Measurements from ENCODE around the gene LIX1L.

LIX1L gene

GRCh38 chr1:145957443-145958319 lies at the start of gene LIX1L:
TSS of gene LIX1L (minus strand) at chr1:145958017. CDS start at chr1:145957927, 90 bp downstream.
- peak; percentile 97 for DNase-seq

DNA sequence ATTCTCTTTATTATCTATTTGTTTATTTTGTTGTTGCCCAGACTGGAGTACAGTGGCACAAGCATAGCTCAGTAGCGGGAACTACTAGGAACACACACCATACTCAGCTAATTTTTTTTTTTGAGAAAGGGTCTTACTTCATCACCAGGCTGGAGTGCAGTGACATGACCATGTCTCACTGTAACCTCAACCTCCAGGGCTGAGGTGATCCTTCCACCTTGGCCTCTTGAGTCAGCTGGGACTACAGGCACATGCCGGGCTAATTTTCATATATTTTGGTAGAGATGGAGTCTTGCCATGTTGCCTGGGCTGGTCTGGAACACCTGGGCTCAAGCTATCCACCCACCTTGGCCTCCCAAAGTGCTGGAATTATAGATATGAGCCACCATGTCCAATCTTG lies 43.9 kb upstream of the LIX1L start:
- DNase-seq = no peak

DNA sequence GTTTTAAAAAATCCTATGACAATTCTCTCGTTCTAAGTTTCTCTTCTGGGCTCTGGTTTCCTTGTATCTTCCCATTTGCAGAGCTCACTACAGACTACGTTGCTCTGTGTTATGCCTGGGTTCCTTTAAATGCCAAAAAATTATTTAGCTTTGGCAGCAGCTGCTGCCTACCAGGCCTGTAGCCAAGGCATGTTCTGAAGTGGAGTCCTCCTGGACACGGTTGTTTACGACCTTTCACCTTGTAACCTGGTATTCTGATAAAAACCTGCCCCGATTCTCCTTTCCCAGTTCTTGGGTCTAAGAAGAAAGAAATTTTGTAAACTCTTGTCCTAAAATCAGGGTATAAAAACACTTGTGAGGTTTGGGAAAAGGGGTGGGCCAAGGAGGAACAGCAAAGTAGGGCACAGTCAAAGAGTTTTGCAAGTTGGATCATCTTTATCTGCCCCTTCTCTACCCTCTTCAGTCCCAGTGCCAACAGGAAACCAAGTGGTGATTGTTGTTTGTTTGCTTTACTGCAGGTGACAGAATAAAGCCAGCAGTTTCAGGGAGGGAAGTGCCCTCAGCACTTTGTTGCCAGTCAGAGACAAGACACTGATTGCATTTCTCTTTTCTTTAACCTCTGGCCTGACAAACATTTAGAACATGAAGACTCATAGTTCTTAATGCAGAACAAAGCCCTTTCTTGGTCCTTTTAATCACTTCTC lies 41.7 kb upstream of the LIX1L start:
- DNase-seq = no peak

GRCh38 chr1:145997718-145998023 lies 39.9 kb upstream of the LIX1L start:
- DNase-seq = no peak

- no peak for DNase-seq
Measured at GRCh38 chr1:145997016-145997717, 39.4 kb upstream of the LIX1L start.

DNA sequence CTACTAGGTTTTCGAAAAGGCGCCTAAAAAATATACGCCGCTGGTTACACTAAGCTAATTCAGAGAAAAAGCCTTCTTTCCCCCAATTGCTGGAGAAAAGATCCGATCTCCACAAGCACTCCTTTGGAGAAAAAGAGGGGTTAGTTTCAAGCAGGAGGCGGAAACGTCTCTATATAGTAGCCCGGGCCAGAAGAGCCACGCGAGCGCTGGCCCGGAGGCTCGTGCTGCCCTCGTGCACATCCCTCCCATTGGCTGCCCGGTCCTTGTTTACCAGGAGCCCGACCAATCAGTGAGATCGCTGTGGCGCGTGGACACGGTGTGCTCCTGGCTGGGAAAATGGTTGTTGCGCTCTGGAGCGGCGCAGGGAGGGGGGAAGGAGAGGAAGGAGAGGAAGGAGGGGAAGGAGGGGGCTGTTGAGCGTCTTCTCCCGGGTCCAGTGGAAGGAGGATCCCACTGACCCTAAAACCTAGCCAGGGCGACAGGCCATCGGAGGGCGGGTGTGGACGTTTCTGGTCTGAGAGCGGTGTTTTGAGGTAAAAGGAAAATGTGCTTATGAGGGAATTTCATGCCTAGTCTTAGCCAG lies 38.7 kb upstream of the LIX1L start, which contains the start of gene TXNIP:
Gene TXNIP (minus strand): TSS at position 147 of the 583 bp plus-strand sequence. CDS start 313 bp downstream, outside the sequence.
- peak; percentile 99 for DNase-seq

- no peak for DNase-seq
Measured at GRCh38 chr1:145995964-145996432, 38.2 kb upstream of the LIX1L start.

- no peak for DNase-seq
Measured at GRCh38 chr1:145995148-145995881, 37.5 kb upstream of the LIX1L start.

- DNase-seq = no peak
Measured at GRCh38 chr1:145994391-145995120, 36.7 kb upstream of the LIX1L start.

DNA sequence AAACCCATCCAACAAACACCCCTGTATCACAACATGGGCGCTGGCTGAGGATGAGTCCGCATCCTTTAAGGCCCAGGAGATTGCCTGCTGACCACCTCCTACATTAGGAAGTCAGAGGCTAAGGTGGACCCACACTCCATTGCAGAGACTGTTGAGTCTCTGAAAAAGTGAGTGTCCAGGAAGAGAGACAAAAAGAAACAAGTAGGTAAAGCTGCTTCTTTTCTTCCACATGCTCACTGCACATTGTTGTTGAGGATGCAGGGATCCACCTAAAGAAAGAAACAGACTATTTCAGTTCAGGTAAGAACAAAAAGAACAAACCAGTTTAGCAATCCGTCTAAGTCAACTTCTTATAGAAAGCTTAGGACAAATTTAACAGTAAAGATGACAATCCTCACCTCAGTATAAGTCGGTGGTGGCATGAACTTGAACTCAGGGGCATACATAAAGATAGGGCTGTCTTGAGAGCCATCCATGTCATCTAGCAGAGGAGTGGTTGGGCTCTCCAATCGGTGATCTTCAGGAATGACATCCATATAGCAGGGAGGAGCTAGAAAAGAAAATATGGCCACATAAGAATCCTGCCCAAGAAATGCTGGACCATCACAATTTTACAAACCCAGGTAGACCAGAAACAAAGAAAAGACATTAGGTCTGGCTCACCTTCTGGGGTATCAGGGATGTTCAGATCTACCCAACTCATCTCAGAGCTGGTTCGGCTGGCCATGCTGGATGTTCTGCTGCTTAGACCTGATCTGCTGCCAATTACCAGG lies 36.0 kb upstream of the LIX1L start:
- DNase-seq = no peak

DNA sequence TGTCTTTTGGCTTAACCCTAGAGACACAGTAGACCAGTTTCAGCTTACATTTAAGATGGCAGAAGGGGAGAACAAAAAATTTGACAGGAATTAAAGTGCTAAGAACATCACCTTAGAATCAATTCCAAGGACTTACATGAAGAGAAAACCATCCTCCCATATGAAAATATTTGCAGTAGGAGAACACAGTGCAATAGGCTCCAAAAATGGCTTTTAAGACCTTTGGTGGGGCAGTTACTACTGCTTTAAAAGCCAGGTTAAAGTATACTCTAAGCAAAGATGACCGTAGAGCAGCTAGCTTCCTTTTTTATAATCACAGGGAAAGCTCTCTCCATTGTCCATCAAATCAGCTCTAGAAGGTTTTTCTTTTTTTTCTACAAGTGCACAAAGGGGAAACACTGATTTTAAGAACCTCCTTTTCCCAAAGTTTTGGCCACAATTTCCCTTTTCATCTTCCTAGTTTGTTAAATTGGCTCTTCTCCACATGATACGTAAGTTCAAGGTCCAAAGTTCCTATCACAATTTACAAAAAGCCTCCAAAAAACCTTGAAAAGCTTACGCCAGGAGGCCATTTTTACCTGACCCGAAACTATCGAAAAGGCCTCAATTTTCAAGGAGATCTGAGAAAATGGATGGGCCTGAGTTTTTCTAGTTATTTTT lies 35.3 kb upstream of the LIX1L start:
- DNase-seq = no peak

DNA sequence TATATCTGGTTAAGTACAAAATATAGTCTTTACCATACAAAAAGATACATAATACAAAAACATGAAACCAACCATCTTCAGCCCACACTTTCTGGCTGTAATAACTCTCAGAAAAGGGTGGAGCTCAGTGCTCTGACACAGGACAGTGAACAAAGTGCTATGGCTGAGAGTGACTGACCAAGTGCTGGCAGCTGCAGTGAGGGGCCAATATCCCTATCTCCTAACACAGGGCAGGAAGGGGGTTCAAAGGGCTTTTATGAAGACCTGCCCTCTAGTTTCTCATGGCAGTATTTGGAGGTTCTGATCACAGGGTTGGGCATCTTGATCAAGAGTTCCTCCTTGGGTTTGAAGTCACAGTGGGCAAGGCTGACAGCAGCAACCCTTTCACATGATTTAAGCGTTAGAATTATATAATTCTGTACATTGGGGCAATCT lies 34.7 kb upstream of the LIX1L start:
- no peak for DNase-seq

DNA sequence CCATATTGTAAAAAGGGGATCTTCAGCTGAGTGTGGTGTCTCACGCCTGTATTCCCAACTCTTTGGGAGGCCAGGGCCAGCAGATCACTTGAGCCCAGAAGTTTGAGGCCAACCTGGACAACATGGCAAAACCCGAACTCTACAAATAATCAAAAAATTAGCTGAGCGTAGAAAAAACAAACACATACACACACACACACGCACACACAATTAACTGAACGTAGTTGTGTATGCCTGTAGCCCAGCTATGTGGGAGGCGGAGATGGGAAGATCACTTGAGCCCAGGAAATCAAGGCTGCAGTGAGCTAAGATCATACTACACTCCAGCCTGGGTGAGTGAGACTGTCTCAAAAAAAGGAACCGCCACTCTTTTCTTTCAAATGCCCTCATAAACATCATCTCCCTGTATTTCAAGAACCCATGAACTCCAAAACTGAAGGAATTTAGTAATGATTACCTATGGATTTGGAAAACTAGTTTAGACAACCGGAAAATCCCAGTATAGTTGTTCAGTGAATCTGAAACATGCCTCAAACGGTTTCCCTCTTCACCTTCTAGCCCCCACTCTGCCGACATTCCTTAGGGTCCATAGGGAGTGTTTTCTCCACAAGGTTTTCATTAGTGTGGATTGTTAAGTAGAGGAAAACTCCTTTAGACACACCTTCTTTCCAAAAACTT lies 34.1 kb upstream of the LIX1L start:
- no peak for DNase-seq

DNA sequence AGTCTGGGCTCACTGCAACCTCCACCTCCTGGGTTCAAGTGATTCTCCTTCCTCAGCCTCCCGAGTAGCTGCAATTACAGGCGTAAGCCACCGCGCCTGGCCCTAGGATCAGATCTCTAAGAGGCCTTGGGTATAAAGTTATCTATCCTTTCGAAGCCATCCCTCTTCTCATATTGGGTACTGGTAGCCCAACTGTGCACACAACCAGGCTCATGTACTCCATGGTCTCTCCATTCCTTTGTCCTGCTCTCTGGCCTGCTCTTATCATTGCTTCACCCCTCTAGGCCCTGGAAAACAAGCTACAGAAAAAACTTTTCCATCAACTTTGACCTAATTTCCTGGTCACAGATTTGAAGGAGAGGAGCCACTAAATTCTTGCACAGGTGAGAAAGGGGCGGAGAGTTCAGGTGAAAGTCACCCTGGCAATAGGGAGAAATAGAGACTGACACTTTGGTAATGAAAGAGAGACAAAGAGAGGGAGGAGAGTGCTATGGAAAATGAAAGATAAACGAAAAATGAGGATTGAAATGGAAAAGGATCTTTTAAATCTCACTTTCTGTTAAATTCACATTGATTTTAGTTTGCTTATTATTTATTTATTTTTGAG lies 32.5 kb upstream of the LIX1L start:
- DNase-seq = no peak

DNA sequence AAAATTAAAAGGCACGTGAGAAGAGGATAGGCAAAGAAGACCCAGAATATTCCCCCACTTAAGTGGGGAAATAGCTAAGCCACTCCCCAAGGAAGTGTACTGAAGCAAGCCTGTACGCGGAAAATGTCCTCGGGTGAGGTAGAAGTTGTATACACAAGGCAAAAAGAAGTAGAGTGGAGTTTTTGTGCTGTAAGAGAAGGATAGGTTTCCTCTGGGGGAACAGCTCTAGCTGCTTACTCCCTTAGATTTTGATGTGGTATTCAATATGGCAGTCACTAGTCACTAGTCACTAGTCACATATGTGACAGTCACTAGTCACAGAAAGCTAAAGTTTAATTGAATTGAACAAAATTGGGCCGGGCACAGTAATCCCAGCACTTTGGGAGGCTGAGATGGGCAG lies 31.0 kb upstream of the LIX1L start:
- no peak for DNase-seq

- no peak for DNase-seq
Measured at GRCh38 chr1:145987926-145988325, 30.1 kb upstream of the LIX1L start.

DNA sequence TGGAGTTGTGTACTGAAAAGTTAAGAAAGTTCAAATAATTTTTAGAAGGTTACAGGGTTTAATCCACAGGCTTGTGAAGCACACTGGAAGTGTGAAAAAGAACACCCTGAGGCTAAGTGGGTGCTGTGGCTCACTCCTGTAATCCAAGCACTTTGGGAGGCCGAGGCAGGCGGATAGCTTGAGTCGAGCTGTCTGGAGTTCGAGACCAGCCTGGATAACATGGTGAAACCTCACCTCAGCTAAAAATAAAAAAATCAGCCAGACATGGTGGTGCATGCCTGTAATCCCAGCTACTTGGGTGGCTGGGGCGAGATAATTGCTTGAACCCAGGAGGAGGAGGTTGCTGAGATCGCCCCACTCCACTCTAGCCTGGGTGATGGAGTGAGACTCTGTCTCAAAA lies 28.7 kb upstream of the LIX1L start:
- DNase-seq = no peak

GRCh38 chr1:145985502-145986439 lies 28.0 kb upstream of the LIX1L start:
- no peak for DNase-seq
